Duodenal mucosa (tissue), 2 donors: Measurements from ENCODE around the gene LASP1.

Experiments used
- H3K27ac ChIP-seq: one replicate; pipeline ENCODE4 v1.7.0; 2013; ENCODE audit warnings: low read depth, low read length
- H3K27me3 ChIP-seq, 2 donors: one replicate each; pipeline ENCODE4 v1.7.0; 2013; ENCODE audit warnings: low read length in 2 of 2, control low read depth in 1 of 2; ENCODE audit not compliant: insufficient read depth in 2 of 2, control insufficient read depth in 1 of 2
- H3K36me3 ChIP-seq, 2 donors: one replicate each; pipeline ENCODE4 v1.7.0; 2013; ENCODE audit warnings: low read length in 2 of 2, control low read depth in 1 of 2; ENCODE audit not compliant: insufficient read depth in 2 of 2, control insufficient read depth in 1 of 2
- H3K4me1 ChIP-seq, 2 donors: one replicate each; pipeline ENCODE4 v1.7.0; 2013; ENCODE audit warnings: low read length in 2 of 2, control low read depth in 1 of 2; ENCODE audit not compliant: insufficient read depth in 2 of 2, control insufficient read depth in 1 of 2
- H3K4me3 ChIP-seq, 2 donors: one replicate each; pipeline ENCODE4 v1.7.0; 2013; ENCODE audit warnings: low read length in 2 of 2, low read depth in 1 of 2
- H3K9ac ChIP-seq, 2 donors: one replicate each; pipeline ENCODE4 v1.7.0; 2013; ENCODE audit warnings: low read length in 2 of 2, low read depth in 1 of 2
- H3K9me3 ChIP-seq, 2 donors: one replicate each; pipeline ENCODE4 v1.7.0; 2013; ENCODE audit warnings: low read length in 2 of 2, control low read depth in 1 of 2; ENCODE audit not compliant: control insufficient read depth in 1 of 2

LASP1 gene

GRCh38 chr17:38897671-38898290, 27.9 kb downstream of the LASP1 start:
- peaks cover 65% of the 10 kb centered on the region in 2 donors for H3K4me1 ChIP-seq
- H3K4me3 ChIP-seq, result peak overlapping the region; percentile 55 to 62
- peak overlapping the region; percentile 70 for H3K27ac ChIP-seq
- H3K9me3 ChIP-seq, result no peaks in the 10 kb centered on the region
- no peaks in the 10 kb centered on the region for H3K27me3 ChIP-seq
- peaks cover 33 to 51% of the 10 kb centered on the region in 2 donors for H3K36me3 ChIP-seq
- H3K9ac ChIP-seq, result peak overlapping the region; percentile 7 to 37

GRCh38 chr17:38898291-38898679, 28.4 kb downstream of the LASP1 start:
- H3K4me1 ChIP-seq, result peaks cover 60% of the 10 kb centered on the region in 2 donors
- H3K4me3 ChIP-seq, result peak overlapping the region; percentile 55 to 62
- no peaks in the 10 kb centered on the region for H3K9me3 ChIP-seq
- H3K27ac ChIP-seq, result peak overlapping the region; percentile 70
- peaks cover 28 to 48% of the 10 kb centered on the region in 2 donors for H3K36me3 ChIP-seq
- no peaks in the 10 kb centered on the region for H3K27me3 ChIP-seq
- H3K9ac ChIP-seq, result peak overlapping the region; percentile 7 to 37

GRCh38 chr17:38898812-38899348, 29.0 kb downstream of the LASP1 start:
- no peaks in the 10 kb centered on the region for H3K27me3 ChIP-seq
- H3K4me3 ChIP-seq, result peak overlapping the region; percentile 55 to 62
- H3K36me3 ChIP-seq, result peaks cover 28 to 50% of the 10 kb centered on the region in 2 donors
- peak overlapping the region; percentile 17 for H3K27ac ChIP-seq
- H3K9ac ChIP-seq, result peak overlapping the region in 1 of 2 donors; percentile 16
- H3K9me3 ChIP-seq, result no peaks in the 10 kb centered on the region
- H3K4me1 ChIP-seq, result peaks cover 54% of the 10 kb centered on the region in 2 donors

DNA sequence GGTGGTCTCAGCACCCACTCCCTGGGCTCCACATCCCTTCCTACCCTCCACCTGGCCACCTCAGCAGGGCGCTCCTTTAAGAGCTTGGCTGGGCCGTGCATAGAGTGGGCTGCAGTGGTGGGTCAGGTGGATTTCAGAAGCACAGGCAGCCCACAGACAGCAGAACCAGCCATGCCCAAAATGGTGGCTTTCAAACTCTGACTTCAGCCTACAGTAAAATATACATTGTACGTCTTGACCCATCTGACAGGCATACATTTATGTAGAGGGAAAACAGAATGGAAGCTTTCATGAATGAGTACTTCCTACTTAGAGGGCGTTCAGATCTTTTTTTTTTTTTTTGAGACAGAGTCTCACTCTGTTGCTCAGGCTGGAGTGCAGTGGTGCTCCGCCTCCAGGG, 29.6 kb downstream of the LASP1 start:
- Histone ChIP-seq H3K4me3 (peak overlapping the region in 1 of 2 donors; percentile 55), H3K36me3 (peaks cover 30 to 52% of the 10 kb centered on the region in 2 donors), H3K27me3 (no peaks in the 10 kb centered on the region), H3K27ac (peak overlapping the region; percentile 17), H3K9me3 (no peaks in the 10 kb centered on the region), H3K4me1 (peaks cover 49% of the 10 kb centered on the region in 2 donors), H3K9ac (peak overlapping the region in 1 of 2 donors; percentile 16)

- Histone ChIP-seq H3K9ac (no peak overlapping the region), H3K36me3 (peaks cover 29 to 51% of the 10 kb centered on the region in 2 donors), H3K27ac (no peak overlapping the region), H3K9me3 (no peaks in the 10 kb centered on the region), H3K4me1 (peaks cover 44 to 45% of the 10 kb centered on the region in 2 donors), H3K27me3 (no peaks in the 10 kb centered on the region), H3K4me3 (no peak overlapping the region)
Observed at GRCh38 chr17:38900978-38901656, 31.3 kb downstream of the LASP1 start.

DNA sequence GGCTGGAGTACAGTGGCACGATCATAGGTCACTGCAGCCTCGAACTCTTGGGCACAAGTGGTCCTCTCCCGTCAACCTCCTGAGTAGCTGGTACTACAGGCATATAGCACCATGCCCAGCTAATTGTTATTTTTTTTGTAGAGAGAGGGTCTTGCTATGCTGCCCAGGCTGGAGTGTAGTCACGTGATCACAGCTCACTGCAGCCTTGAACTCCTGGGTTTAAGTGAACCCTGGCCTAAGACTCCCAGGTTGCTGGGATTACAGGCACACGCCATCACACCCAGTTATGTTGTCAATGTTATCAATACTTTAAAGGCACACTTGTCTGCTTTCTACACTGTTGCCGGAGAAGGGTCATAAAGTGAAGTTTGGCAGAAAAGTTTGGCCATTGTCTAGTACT, 33.5 kb downstream of the LASP1 start:
- Histone ChIP-seq H3K27ac (no peak overlapping the region), H3K27me3 (no peaks in the 10 kb centered on the region), H3K9ac (no peak overlapping the region), H3K4me1 (peaks cover 28 to 35% of the 10 kb centered on the region in 2 donors), H3K4me3 (no peak overlapping the region), H3K36me3 (peaks cover 24 to 55% of the 10 kb centered on the region in 2 donors), H3K9me3 (no peaks in the 10 kb centered on the region)

DNA sequence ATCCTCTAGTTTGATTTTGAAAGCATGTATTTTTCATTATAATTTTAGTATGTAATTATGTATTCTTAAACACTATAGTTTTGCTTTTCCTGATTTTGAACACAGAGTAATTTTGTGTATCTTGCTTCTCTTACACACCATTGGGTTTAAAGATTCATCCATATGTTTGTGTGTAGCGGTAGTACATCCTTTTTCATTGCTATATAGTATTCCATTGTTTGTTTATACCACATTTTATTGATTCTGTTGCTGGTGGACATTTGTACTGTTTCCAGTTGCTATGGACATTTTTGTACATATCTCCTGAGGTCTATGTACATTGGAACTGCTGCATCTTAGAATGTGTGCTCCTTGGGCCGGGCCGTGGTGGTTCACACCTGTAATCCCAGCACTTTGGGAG, 35.0 kb downstream of the LASP1 start:
- H3K4me3 ChIP-seq, result no peak overlapping the region
- H3K4me1 ChIP-seq, result peaks cover 23 to 29% of the 10 kb centered on the region in 2 donors
- H3K36me3 ChIP-seq, result peaks cover 16 to 49% of the 10 kb centered on the region in 2 donors
- no peak overlapping the region for H3K27ac ChIP-seq
- no peaks in the 10 kb centered on the region for H3K27me3 ChIP-seq
- no peaks in the 10 kb centered on the region for H3K9me3 ChIP-seq
- no peak overlapping the region for H3K9ac ChIP-seq

- Histone ChIP-seq H3K4me1 (peaks cover 23 to 32% of the 10 kb centered on the region in 2 donors), H3K36me3 (peaks cover 16 to 51% of the 10 kb centered on the region in 2 donors), H3K4me3 (no peak overlapping the region), H3K27me3 (no peaks in the 10 kb centered on the region), H3K9me3 (no peaks in the 10 kb centered on the region), H3K27ac (no peak overlapping the region), H3K9ac (no peak overlapping the region)
Observed at GRCh38 chr17:38905375-38905774, 35.5 kb downstream of the LASP1 start.

DNA sequence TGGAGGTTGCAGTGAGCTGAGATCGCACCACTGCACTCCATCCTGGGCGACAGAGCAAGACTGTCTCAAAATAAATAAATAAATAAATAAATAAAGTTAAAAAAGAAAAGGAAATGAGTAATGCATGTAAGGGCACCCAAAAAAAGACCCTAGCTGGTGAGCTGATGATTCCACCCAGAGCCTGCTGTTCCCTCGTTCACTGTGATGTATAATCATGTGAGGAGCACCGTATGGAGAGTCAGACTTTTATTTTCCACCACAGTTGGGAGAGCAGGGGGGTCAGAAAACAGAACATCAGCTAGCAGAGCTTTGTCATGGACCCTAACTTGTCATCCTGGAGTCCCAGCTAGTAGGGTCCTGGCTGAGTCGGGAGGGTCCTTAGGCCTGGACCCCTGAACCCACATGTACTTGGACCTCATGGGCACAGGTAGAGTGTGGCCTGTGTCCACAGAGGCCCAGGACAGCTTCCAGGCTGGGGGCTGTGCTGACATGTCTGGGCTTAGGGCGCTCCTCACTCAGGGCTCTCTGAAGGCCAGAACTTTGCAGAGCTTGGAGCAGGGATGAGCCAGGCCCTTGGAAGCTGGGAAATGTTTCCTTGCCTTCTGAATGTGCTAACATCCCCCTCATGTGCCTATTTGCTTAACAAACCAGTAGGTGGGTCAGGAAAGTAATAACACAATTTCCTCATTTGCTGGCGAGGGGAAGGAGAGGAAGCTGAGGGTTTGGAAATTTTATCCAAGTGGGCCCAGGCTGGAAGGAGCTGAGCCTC, 36.8 kb downstream of the LASP1 start:
- peaks cover 18 to 23% of the 10 kb centered on the region in 2 donors for H3K4me1 ChIP-seq
- no peak overlapping the region for H3K9ac ChIP-seq

More for the DNA sequence above, 36.8 kb downstream of the LASP1 start:
- Histone ChIP-seq H3K9me3 (no peaks in the 10 kb centered on the region), H3K36me3 (peaks cover 16 to 49% of the 10 kb centered on the region in 2 donors), H3K27ac (no peak overlapping the region), H3K4me3 (no peak overlapping the region), H3K27me3 (no peaks in the 10 kb centered on the region)
